Suprapubic skin (tissue), 4 donors: ENCODE results near the gene SPDL1. TPM values are rescaled to one million over a fixed set of nuclear protein-coding genes. Genes with fewer than 3 reads are reported as not detected.

Experiments
- DNase-seq, 2 donors: peaks; one replicate each; pipeline ENCODE4 v3.0.0-alpha.2; 2019; ENCODE audit warnings: low spot score in 2 of 2
- H3K27ac ChIP-seq: fragments of 200-600 bp; sonication (generic); one replicate; pipeline ENCODE4 v1.5.1; 2019
- H3K27me3 ChIP-seq: fragments of 200-600 bp; sonication (generic); one replicate; pipeline ENCODE4 v1.5.1; 2019
- H3K36me3 ChIP-seq: fragments of 200-600 bp; sonication (generic); one replicate; pipeline ENCODE4 v1.5.1; 2019
- H3K4me1 ChIP-seq: fragments of 200-600 bp; sonication (generic); one replicate; pipeline ENCODE4 v1.5.1; 2019
- H3K4me3 ChIP-seq: fragments of 200-600 bp; sonication (generic); one replicate; pipeline ENCODE4 v1.5.1; 2019; ENCODE audit warnings: mild to moderate bottlenecking
- H3K9me3 ChIP-seq: fragments of 200-600 bp; sonication (generic); one replicate; pipeline ENCODE4 v1.5.1; 2019
- CTCF ChIP-seq, 2 donors: fragments of 200-600 bp in 1 of 2; fragments of 450-650 bp in 1 of 2; sonication (generic) in 1 of 2; IDR thresholded peaks; one replicate each; pipeline ENCODE4 v1.5.1; 2016 to 2019; ENCODE audit warnings: antibody characterized with exemption in 2 of 2, mild to moderate bottlenecking in 1 of 2, moderate library complexity in 1 of 2
- EP300 ChIP-seq: sonication (generic); formaldehyde crosslinking; IDR thresholded peaks from one replicate; pipeline ENCODE4 v1.6.1; 2017; ENCODE audit warnings: antibody characterized with exemption
- POLR2A ChIP-seq, 2 donors: fragments of 450-650 bp; IDR thresholded peaks; one replicate each; pipeline ENCODE4 v1.6.1; 2017; ENCODE audit warnings: antibody characterized with exemption in 2 of 2, mild to moderate bottlenecking in 2 of 2, moderate library complexity in 2 of 2
- POLR2AphosphoS5 ChIP-seq, 3 donors: sonication (generic); formaldehyde crosslinking; IDR thresholded peaks; one replicate each; pipeline ENCODE4 v1.6.1; 2017; ENCODE audit warnings: antibody characterized with exemption in 3 of 3
- WGBS: methylation state at CpG from one replicate; pipeline ENCODE4 v1.1.5; 2018; 5-methylcytosine and 5-hydroxymethylcytosine counted together
- total RNA-seq, 4 donors: library from RNA; depleted of rRNA; stranded (reverse); fragments of >200 nt; gene quantifications; one replicate each; pipeline ENCODE4 v1.1.0, GENCODE V29; 2016

Gene SPDL1
- 1 to 10 TPM; 6.4 to 9.4 (median 7.3) TPM for total RNA-seq

GRCh38 chr5:169583424-169584220 is at the start of gene SPDL1:
SPDL1 (plus strand) TSS chr5:169583773; CDS start chr5:169588417, 4,644 bp downstream.
- TF ChIP-seq POLR2AphosphoS5 (IDR thresholded peaks at IDR 0.05) (no peak), POLR2A (IDR thresholded peaks at IDR 0.05) (peak in 1 of 2 donors; percentile 21)
- Histone ChIP-seq H3K27me3 (no peaks in the 10 kb centered on the region), H3K4me1 (peaks cover 19% of the 10 kb centered on the region), H3K36me3 (peaks cover 3% of the 10 kb centered on the region), H3K9me3 (no peaks in the 10 kb centered on the region), H3K27ac (peak within 1 kb of the TSS; percentile 75), H3K4me3 (peak within 1 kb of the TSS; percentile 88)
- peak; percentile 96 to 97 for DNase-seq
- under 1% methylated on average over 45 of the region's 53 CpGs for WGBS

- WGBS: 44% methylated on average over 2 of the region's 2 CpGs
- H3K27ac ChIP-seq: peak overlapping the region; percentile 1
- no peaks in the 10 kb centered on the region for H3K27me3 ChIP-seq
- no peaks in the 10 kb centered on the region for H3K4me1 ChIP-seq
- H3K36me3 ChIP-seq: no peaks in the 10 kb centered on the region
- TF ChIP-seq POLR2A (IDR thresholded peaks at IDR 0.05) (no peak), CTCF (IDR thresholded peaks at IDR 0.05) (no peak), EP300 (no peak), POLR2AphosphoS5 (IDR thresholded peaks at IDR 0.05) (no peak)
- H3K9me3 ChIP-seq: no peaks in the 10 kb centered on the region
- no peak overlapping the region for H3K4me3 ChIP-seq
- no peak for DNase-seq
Observed at GRCh38 chr5:169534311-169534880, 49.2 kb upstream of the SPDL1 start.

GRCh38 chr5:169534939-169535338 is 48.6 kb upstream of the SPDL1 start:
- no peak for DNase-seq
- Histone ChIP-seq H3K9me3 (no peaks in the 10 kb centered on the region), H3K36me3 (no peaks in the 10 kb centered on the region), H3K27me3 (no peaks in the 10 kb centered on the region), H3K4me3 (no peak overlapping the region), H3K4me1 (no peaks in the 10 kb centered on the region), H3K27ac (no peak overlapping the region)
- no peak for TF ChIP-seq POLR2A (IDR thresholded peaks at IDR 0.05)
- TF ChIP-seq CTCF (IDR thresholded peaks at IDR 0.05): no peak
- no peak for TF ChIP-seq POLR2AphosphoS5 (IDR thresholded peaks at IDR 0.05)
- no peak for TF ChIP-seq EP300

GRCh38 chr5:169538944-169539343 is 44.6 kb upstream of the SPDL1 start:
- Histone ChIP-seq H3K36me3 (no peaks in the 10 kb centered on the region), H3K9me3 (peaks cover 6% of the 10 kb centered on the region), H3K27ac (no peak overlapping the region), H3K4me1 (no peaks in the 10 kb centered on the region), H3K27me3 (no peaks in the 10 kb centered on the region), H3K4me3 (no peak overlapping the region)
- TF ChIP-seq CTCF (IDR thresholded peaks at IDR 0.05) (no peak), POLR2A (IDR thresholded peaks at IDR 0.05) (no peak), POLR2AphosphoS5 (IDR thresholded peaks at IDR 0.05) (no peak), EP300 (no peak)
- no peak for DNase-seq
- WGBS: 56% methylated on average over 1 of the region's 1 CpG

GRCh38 chr5:169542811-169543210 is 40.8 kb upstream of the SPDL1 start:
- no peak overlapping the region for H3K4me3 ChIP-seq
- peaks cover 6% of the 10 kb centered on the region for H3K9me3 ChIP-seq
- TF ChIP-seq POLR2AphosphoS5 (IDR thresholded peaks at IDR 0.05): no peak
- no peak for TF ChIP-seq CTCF (IDR thresholded peaks at IDR 0.05)
- TF ChIP-seq POLR2A (IDR thresholded peaks at IDR 0.05): no peak
- no peak for TF ChIP-seq EP300
- no peaks in the 10 kb centered on the region for H3K36me3 ChIP-seq
- no peaks in the 10 kb centered on the region for H3K27me3 ChIP-seq
- no peak for DNase-seq
- no peak overlapping the region for H3K27ac ChIP-seq
- H3K4me1 ChIP-seq: peaks cover under 1% of the 10 kb centered on the region
- WGBS: 83% methylated on average over 2 of the region's 2 CpGs
